ENCODE measurements around the gene GUCA2A.

Gene GUCA2A

DNA sequence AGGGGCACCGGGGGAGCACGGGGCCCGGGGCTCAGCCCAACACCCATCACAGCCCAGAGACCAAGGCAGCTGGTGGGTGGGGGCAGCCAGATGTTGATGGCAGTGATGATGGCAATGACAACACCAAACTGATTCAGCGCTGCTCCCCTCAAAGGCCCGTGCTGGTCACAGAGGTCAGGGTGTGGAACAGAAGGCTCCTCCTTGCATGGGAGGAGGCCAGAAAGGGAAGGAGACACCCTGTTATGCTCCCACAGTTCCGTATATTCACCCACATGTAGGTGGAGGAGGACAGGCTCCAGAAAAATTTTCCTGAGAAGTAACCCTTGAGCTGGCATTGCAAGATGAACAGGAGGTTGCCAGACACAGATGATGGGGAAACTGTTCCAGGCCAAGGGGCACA, 10.9 kb downstream of the GUCA2A start:
- no peak for DNase-seq (ENCODE audit: low read depth in 2 of 2)

DNA sequence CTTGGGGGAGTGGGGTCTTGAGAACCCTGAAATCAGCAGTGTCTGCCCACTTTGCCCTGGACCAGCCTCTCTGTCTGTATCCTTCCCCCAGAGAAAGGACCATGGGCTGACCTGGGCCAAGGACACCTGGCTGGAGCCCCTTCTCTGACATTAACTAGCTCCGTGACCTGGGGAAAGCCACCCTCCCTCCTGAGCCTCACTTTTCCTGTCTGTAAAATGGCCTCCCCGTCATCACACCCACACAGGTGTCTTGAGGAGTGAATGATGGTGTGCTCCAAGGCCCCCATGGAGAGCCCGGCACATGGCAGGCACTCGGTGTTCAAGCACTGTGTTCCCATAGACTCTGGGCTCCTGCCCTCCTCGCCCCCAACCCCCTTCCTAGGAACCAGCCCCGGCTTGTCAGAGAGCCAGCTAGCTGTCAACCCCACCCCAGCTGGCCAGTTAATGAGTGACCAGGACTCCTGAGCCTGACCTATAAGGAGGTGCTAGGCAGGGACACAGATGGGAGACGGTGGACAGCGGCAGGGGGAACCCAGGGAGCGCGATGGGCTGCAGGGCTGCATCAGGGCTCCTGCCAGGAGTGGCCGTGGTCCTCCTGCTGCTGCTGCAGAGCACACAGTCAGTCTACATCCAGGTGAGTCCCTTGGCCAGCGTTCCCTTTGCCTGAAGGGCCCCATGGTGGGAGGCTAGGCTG, 11.5 kb downstream of the GUCA2A start, which contains the start of gene GUCA2B:
Gene GUCA2B, plus strand, starts transcription at position 504 of the 694 bp plus-strand sequence. Its CDS starts 41 bp downstream, at position 545.
- DNase-seq (ENCODE audit: low read depth in 2 of 2): no peak

DNA sequence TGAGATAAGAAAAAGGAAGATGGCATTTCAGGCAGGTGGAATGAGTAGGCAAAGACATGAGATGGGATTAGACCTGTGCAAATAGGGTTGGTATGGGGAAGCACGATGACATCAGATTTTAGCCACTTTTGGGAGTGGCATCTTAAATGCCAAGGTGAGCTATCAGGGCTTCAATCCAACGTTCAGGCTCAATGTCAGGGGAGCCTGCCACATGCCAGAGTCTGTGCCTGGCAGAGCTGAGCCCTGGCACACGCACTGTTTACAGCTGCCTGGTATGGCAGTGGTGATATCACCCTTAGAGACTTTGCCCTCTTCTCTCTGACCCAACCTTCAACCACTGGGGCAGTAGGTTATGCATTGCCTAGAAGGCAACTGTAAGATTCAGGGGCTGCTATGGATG, 12.4 kb downstream of the GUCA2A start:
- no peak for DNase-seq (ENCODE audit: low read depth in 2 of 2)

DNA sequence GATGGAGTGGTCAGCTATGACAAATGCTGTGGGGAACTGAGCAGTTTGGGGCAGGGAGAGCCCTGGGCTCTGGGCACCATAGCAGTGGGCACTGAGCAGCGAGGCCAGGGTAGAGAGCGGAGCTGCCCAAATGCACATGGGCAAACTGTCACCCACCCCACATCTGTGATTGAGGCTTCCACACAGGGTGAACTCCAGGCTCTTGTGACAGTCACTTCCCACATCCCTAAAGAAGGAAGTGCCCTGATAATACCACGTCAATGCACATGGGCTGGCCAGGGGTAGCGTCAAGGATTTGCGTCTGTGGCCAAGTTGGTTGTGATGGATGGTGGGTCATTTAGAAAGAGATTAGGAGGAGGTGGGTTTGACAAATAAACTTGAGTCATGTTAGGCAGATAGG, 13.9 kb downstream of the GUCA2A start:
- no peak for DNase-seq (ENCODE audit: low read depth in 2 of 2)

DNA sequence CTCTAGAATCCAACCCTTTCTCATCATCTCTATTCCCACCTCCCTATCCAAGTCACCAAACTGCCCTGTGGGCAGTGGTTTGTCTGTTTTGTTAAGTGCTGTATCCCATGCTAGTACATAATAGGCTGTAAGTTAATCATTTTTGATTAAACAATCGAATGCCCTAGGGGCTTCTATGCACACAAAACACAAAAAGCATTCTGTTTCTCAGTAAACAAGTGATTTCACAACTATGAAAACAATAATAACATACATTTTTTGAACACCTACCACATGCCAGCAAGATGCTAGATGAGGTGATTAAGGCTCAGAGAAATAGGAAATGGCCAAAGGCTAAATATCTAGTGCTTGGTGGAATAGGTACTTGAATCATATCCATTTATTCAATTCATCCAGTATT, 16.4 kb downstream of the GUCA2A start:
- no peak for DNase-seq (ENCODE audit: low read depth in 2 of 2)

DNA sequence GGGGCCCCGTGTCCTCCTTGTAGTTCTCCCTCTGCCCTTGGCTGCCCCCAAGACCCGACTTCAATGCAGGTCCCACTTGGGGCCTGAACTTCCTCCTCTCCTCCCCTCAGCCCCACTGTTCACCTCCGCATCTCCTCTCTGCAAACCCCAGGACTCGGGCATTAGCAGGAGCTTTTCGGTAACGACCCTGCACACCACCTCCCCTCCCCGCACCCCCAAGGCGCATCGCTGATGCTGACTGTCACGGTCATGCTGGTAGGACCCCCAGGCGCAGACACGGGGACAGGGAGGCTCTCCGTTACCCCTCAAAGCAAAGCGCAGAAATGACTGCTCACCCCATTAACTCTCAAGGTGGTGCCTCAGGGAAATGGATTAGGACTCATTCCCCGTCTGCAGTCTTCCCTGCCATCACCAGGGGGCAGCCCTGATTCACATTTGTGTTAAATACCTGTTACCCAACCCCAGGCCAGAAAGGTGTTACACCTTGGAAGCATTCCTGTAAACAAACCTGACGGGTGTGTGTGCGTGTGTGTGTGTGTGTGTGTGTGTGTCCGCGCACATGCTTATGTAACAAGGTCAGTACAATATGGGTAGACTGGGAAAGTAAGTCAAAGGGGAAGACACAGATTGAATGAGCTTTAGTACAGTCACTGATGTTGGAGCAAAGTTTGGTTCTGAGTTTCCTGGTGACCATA, 17.8 kb downstream of the GUCA2A start:
- DNase-seq (ENCODE audit: low read depth in 2 of 2): peak; percentile 27 to 38

DNA sequence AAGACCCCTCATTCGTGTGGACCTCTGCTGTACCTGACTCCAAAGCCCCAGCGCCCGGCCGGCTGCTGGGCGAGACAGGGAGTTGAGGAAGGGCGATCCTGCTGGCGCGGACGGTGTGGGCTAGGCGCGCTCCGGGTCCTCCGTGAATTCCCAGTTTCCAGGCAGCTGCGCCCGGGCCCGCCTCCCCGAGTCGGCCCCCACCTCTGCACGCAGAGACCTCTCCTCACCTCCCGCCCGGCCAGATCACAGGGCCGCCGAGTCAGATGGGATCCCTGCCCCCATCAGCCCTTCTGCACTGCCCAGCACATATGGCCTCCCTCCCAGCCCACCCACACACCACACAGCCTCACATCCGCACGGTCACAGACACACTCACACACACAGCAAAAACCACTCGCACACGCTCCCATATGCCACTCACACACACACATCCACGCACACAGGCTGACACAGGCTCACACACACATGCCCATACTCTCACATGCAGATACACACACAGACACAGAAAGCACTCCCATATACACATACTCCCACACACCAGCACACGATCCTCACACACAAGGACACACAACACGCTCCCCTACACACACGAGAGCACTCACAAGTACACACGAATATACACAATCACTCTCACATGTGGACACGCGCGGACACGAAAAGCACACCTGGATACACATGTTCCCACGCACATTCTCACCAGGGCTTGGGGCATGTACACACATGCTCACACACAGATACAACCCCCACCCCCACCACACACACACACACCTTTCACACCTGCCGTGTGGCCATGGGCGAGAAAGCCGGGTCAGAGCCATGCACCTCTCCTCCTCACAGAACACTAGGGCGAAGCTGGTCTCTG, 18.6 kb downstream of the GUCA2A start:
- no peak for DNase-seq (ENCODE audit: low read depth in 2 of 2)

DNA sequence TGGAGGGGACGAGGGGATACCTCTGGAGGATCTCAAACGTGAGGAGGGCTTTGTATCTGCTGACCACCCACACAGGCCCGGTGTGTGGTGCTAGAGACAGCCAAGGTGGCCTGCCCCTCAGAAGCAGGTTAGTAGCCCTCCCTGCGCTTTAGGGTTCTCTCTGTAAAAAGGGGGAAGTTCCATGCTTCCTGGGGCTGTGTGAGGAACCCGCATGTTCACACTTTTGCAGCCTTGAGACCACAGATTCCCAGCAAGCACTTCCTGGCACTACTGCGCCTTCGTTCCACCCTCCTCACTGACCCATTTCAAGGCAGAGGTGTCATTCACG, 19.2 kb downstream of the GUCA2A start:
- DNase-seq (ENCODE audit: low read depth in 2 of 2): no peak

DNA sequence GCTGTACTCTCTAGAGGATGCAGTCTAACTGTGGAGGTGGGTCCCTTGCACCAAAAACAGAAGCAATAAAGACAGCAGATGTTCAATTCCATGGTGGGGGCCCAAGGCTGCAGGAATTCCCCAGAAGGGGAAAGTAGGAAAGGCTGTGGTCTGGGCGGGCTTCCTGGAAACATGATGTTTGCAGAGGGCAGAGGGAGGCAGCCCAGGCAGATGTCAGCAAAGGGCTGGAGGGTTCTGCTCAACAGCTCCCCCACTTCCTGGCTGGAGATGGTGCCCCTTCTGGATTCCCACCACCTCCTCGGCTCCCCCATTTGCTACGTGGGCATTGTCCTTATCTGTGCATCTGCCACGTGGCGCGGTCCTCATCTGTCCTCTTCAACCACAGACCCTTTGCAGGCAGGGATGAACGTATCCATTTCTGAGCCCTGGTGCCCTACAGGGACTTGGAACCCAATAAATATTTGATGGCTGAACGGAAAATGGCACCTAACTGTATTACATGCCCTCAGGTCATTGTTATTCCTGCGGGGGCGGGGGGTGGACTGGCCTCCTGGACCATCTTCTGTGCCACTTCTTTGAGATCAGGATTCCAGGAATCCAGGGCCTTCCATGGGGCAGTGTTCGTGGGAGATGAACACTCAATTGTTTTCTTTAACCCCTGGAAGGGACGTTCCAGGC, 19.7 kb downstream of the GUCA2A start:
- no peak for DNase-seq (ENCODE audit: low read depth in 2 of 2)

DNA sequence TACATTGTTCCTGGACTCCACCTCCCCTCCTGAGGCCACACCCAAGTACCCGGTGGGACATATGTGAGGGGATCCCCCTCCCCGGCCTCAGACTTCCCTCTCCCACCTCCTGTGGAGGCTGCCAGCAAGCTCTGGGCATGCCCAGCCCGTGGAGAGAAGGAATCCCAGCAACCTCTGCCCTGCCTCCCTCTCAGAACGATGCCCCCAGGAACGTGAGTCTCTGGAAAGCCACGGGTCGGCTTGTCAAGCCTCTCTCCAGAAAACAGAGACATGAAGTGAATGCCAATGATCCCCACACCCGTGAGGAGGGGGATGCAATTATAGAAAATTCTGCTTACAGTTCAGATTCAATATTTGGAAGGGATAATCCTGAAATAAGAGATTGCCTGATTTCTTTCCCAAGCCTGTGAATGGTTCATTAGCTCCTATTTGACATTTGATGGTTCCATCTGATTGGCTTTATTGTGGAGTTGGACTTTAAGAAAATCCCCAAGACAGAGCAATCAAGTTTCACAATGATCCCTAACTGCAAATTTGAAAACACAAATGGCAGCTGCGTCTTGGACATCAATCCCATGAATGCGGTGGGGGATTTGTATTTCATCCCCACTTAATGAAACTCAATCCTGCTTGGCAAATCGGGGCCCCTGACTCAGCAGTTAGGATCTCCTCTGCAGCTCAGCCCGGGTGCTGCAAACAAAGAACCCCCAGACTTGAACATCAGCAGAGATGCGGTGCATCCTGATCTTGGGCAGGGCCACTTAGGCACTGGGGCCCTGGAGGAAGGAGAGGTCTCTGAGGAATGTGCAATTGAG, 20.4 kb downstream of the GUCA2A start:
- DNase-seq (ENCODE audit: low read depth in 2 of 2): no peak

DNA sequence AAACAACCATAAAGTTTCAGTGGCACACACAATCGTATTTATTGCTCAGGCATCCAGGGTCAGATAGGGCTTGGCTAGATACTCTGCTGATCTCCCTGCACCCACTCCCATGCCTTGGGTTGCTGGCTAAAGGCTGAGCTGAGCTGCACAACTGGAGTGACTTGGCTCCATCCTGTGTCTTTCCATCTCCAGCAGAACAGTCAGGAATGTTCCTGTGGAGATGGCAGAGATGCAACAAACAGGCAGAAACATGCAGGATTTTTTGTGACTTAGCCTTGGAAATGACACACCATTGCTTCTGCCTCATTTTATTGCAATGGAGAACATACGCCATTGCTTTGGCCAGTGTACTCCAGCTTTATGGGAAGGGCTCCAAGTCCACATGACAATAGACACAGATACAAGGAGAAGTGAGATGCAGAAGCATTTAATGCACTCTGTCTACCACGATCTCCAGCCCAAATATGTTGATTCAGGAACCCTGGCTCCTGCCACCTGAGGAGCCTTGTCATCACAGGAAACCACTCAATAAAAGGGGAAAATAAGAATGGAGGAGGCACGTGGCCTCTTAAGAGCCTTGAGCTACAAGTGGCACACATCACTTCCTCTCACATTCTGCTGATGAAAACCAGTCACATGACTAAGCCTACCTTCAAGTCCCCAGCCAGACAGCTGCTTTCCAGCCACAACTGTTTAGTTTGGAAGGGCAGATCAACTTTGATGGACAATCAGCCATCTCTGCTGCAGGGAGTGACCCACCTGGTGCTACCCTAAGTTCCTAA, 21.5 kb downstream of the GUCA2A start:
- DNase-seq (ENCODE audit: low read depth in 2 of 2): no peak

DNA sequence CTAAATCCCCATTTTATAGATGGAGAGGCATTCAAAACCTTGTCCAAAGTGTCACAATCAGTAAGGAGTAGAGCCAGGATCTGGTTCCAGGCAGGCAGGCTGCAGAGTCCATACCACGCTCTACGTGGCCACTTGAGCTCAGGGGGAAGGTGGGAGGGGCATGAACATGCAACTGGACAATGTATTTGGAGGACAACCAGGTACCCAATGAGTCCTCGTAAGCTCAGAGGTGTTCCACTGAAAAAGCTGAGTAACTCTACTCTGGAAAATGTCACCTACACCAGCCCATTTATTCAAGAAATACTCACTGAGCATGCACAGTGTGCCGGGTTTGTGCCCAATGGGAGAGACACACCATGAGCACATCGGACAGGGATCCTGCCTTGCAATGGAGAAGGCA, 22.6 kb downstream of the GUCA2A start:
- no peak for DNase-seq (ENCODE audit: low read depth in 2 of 2)

DNA sequence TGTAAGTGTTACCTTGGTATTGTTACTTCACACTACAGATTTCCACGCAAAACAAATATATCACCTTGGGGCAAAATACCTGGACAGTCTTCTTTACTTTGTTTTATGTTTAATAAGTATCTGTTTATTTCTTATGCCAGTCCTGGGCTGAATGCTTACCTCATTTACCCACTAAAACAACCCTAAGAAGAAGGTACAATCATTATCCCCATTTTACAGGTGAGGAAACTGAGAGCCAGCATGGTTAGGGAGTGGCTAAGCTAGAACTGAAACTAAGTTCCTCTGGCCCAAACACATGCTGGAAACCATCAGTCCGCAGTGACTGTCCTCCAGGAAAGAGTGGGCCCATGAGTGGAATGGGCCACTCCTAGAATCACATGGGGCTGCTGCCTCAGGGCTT, 24.4 kb downstream of the GUCA2A start:
- no peak for DNase-seq (ENCODE audit: low read depth in 2 of 2)

DNA sequence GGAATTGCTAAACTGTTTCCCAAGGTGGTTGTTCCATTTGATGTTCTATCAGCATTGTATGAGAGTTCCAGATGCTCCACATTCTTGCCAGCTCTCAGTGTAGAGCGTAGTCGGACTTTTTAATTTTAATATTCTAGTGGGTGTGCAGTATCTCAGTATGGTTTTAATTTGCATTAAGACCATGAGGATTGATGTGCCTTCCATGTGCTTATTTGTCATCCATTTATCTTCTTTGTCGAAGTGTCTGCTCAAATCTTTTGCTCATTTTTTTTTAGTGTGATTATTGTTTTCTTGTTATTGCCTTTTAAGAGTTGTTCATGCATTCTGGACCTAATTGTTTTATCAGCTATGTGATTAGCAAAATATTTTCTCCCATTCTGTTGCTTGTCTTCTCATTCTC, 25.1 kb downstream of the GUCA2A start:
- DNase-seq (ENCODE audit: low read depth in 2 of 2): no peak

DNA sequence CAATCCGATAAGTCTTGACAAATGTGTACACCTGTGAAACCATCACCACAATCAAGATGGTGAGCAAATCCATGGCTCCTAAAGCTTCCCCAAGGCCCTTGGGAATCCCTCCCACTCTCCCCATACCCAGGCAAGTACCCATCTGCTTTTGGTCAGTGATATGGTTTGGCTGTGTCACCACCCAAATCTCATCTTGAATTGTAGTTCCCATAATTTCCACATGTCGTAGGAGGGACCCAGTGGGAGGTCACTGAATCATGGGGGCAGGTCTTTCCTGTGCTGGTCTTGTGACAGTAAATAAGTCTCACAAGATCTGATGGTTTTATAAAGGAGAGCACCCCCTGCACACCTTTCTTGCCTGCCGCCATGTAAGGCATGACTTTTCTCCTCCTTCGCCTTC, 26.0 kb downstream of the GUCA2A start:
- no peak for DNase-seq (ENCODE audit: low read depth in 2 of 2)

DNA sequence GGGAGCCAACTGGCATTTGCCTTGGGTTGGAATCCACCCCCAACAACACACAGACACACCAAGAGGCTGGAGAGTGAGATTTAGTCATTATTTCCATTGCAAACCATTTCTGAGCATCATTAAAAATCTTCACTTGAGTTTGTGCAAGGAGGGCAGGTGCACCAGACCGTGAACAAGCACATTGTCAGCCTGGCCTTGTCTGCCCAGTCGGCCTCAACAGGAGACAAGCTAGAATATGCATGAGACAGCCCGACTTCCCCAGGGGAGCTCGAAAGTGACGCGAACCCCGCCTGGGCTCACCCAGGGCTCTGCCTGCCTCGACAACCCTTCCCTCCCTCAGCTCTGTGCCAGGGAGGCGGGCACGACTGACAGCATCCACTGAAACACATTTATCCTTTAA, 26.8 kb downstream of the GUCA2A start:
- no peak for DNase-seq (ENCODE audit: low read depth in 2 of 2)

DNA sequence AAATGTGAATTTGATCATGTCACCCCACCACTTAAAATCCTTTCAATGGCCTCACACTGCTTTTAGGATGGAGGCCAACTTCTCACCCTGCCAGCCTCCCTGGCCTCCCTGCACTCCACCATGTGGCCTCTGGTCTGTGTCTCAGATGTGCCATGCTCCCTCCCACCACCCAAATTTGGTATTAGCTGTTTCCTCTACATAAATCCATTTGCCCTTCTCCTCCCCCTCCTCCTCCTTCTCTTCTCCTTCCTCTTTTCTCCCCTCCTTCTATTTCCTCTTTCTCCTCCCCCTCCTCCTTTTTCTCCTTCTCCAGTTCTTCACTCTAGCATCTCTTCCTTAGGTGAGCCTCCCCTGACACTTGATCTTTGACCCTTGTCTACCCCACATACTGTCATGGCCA, 28.1 kb downstream of the GUCA2A start:
- DNase-seq (ENCODE audit: low read depth in 2 of 2): no peak

DNA sequence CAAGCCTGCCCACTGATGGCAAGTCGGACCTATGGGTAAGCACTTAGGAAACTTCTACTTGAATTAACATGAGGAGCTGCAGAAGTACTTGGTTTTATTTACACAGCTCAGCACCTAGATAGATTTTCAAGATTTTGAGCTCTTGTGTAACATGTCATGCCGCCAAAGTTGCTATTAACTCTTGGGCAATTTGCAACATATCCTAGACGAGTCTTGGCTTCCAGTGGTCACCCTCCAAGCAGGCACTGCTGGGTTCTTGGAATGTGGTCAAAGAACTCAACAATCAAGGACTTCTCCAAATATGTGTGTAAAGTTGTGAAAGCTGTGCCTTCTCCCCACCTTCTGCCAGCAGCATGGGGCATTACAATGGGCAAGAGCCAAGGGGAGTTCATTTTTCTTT, 29.1 kb downstream of the GUCA2A start:
- no peak for DNase-seq (ENCODE audit: low read depth in 2 of 2)

DNA sequence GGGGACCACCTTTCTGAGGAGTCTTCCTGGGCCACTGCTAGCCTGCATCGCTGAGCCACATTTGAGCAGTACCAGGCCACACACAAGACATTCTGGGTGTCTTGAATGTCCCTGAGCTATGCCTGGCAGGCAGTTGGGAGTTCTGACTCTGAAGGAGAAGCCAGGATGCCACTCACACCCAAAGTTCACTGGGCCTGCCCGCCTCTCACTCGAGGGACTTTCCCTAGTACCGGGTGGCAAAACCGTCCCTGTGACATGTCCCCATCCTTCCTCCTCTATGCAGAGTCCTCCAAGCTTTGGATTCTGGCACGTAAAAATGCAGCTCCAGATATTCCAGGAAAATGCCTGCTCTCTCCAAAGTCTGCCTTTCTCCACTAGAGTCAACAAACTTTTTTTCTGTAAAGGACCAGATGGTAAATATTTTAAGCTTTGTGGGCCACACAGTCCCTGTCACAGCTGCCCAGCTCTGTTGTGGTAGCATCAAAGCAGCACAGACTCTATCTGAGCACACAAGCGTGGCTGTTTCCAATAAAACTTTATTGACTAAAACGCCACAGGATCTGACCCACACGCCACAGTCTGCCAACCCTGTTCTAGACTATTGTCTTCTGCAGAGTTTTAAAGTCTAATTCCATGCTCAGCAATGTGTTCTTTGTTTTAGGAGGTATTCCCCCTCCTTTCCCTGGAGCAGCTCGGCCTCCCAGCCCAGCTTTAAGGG, 30.6 kb downstream of the GUCA2A start:
- no peak for DNase-seq (ENCODE audit: low read depth in 2 of 2)

DNA sequence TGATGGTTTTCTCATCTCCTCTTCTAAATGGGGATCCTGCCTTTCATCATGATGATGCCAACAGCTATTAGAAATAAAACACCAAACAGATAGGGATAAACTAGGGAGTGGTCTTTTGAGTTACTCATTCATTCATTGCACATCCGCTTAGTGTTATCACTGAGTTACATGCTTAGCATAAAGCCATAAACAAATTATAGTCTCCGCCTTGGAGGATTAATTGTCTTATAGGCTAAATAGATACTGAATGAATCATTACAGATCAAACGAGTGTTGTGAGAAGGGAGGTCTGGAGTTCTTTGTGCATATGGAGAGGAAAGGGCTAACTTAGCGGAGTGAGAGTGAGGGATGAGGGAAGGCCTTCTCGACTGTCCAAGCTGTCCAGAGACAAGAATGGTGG, 31.2 kb downstream of the GUCA2A start:
- DNase-seq (ENCODE audit: low read depth in 2 of 2): no peak

Measured in stimulated activated CD8-positive, alpha-beta memory T cell treated with anti-CD3 and anti-CD28 coated beads, Interleukin-2, amount 100 ng/mL, for 1 hour (primary cell).